IPS DF 6.9 (cell line): ENCODE data around the gene ZNF217.
"Not testable (repeated sequence)": the region's sequence is repeated elsewhere in the genome, so short reads cannot be mapped to it uniquely, and the experiment has no call there.

Experiments used
- DNase-seq: peaks from one replicate; pipeline ENCODE4 v3.0.0-alpha.2; 2013; ENCODE audit warnings: low read depth, low spot score
- H3K27ac ChIP-seq: one replicate; pipeline ENCODE4 v1.5.1; 2013; ENCODE audit warnings: low read length, control low read depth
- H3K27me3 ChIP-seq: 2 replicates; pipeline ENCODE4 v1.6.1; 2013; ENCODE audit warnings: mild to moderate bottlenecking, low read length; ENCODE audit not compliant: control insufficient read depth, insufficient read depth
- H3K36me3 ChIP-seq: 2 replicates; pipeline ENCODE4 v1.6.1; 2013; ENCODE audit warnings: low read length; ENCODE audit not compliant: control insufficient read depth, insufficient read depth
- H3K4me1 ChIP-seq: 2 replicates; pipeline ENCODE4 v1.6.1; 2013; ENCODE audit warnings: low read length; ENCODE audit not compliant: control insufficient read depth, insufficient read depth
- H3K4me3 ChIP-seq: 2 replicates; pipeline ENCODE4 v1.5.1; 2013; ENCODE audit warnings: mild to moderate bottlenecking, low read length
- H3K9me3 ChIP-seq: 2 replicates; pipeline ENCODE4 v1.6.1; 2013; ENCODE audit warnings: low read length, inconsistent platforms; ENCODE audit not compliant: control insufficient read depth, insufficient read depth
- WGBS: extraction: QIAGEN DNeasy Blood & Tissue Kit; methylation state at CpG from one replicate; pipeline ENCODE4 v1.1.7; 2013; ENCODE audit warnings: mixed read lengths, missing lambda C conversion rate; ENCODE audit not compliant: insufficient read length, insufficient coverage; 5-methylcytosine and 5-hydroxymethylcytosine counted together

The ZNF217 gene

GRCh38 chr20:53597030-53597482 lies 3.4 kb upstream of the ZNF217 start:
- Histone ChIP-seq H3K36me3 (no peaks in the 10 kb centered on the region), H3K9me3 (no peaks in the 10 kb centered on the region), H3K4me1 (peaks cover 3% of the 10 kb centered on the region; the same call in 1 of the 2 replicates), H3K27me3 (no peaks in the 10 kb centered on the region), H3K4me3 (no peak overlapping the region), H3K27ac (no peak overlapping the region)
- WGBS: no CpG with 5 or more reads among the region's 3 CpGs
- DNase-seq: no peak

DNA sequence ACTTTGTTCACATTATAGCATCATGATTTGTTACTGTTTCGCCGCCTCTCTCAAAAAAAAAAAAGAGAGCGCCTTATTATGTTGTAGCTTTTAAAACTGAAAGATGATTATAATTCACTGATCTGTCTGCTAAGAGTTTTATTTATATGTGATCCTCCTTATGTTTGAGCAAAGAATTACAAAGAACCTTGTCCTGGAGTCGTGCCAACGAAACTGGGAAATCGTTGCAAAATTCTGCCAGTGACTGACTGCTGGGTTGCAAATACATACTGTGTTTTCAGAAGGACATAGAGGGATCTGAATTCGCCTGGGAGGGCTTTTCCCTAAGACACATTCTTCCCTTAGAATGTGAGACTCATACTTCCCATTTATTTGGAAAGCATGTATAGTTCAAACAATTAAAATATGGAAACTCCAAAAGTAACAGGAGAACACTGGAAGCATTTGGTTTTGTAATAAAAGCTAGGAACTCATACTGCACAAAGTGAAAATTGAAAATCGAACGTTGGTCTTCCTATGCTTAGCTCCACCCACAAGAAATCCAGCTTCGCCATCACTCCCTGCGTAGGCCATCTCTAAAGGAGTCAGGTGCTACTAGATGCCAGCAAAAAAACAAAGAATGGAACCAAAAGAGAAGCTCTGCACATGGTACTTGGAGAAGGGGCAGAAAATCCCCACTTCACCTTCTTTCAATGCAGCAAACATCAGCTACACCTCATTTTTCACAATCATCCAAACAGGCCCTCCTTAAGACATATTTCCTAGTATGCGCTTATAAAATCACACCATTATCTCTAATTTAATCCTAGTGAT lies 2.8 kb upstream of the ZNF217 start:
- 100% methylated on average over 1 of the region's 12 CpGs for WGBS
- DNase-seq, H3K9me3 ChIP-seq, H3K4me1 ChIP-seq, H3K27me3 ChIP-seq, H3K27ac ChIP-seq, H3K4me3 ChIP-seq, H3K36me3 ChIP-seq: not testable (repeated sequence)

GRCh38 chr20:53595742-53596141 lies 2.1 kb upstream of the ZNF217 start:
- H3K27ac ChIP-seq, H3K36me3 ChIP-seq, H3K4me3 ChIP-seq, H3K9me3 ChIP-seq, H3K4me1 ChIP-seq, H3K27me3 ChIP-seq, DNase-seq: not testable (repeated sequence)
- no CpG with 5 or more reads among the region's 3 CpGs for WGBS

GRCh38 chr20:53595018-53595378 lies 1.4 kb upstream of the ZNF217 start:
- no peaks in the 10 kb centered on the region for H3K27me3 ChIP-seq
- no CpG with 5 or more reads among the region's 7 CpGs for WGBS
- H3K4me1 ChIP-seq: peaks cover 3% of the 10 kb centered on the region; the same call in 1 of the 2 replicates
- no peak for DNase-seq
- H3K36me3 ChIP-seq: no peaks in the 10 kb centered on the region
- no peak overlapping the region; the same call in 1 of the 2 replicates for H3K4me3 ChIP-seq
- no peak overlapping the region for H3K27ac ChIP-seq
- no peaks in the 10 kb centered on the region for H3K9me3 ChIP-seq

- Histone ChIP-seq H3K4me3 (peak overlapping the region; percentile 75; the same call in 1 of the 2 replicates), H3K27ac (no peak overlapping the region), H3K9me3 (no peaks in the 10 kb centered on the region), H3K27me3 (no peaks in the 10 kb centered on the region), H3K4me1 (peaks cover 2% of the 10 kb centered on the region; the same call in 1 of the 2 replicates), H3K36me3 (no peaks in the 10 kb centered on the region)
- WGBS: no CpG with 5 or more reads among the region's 110 CpGs
- no peak for DNase-seq
Observed at GRCh38 chr20:53594068-53595017, 704 bp upstream of the ZNF217 start.

DNA sequence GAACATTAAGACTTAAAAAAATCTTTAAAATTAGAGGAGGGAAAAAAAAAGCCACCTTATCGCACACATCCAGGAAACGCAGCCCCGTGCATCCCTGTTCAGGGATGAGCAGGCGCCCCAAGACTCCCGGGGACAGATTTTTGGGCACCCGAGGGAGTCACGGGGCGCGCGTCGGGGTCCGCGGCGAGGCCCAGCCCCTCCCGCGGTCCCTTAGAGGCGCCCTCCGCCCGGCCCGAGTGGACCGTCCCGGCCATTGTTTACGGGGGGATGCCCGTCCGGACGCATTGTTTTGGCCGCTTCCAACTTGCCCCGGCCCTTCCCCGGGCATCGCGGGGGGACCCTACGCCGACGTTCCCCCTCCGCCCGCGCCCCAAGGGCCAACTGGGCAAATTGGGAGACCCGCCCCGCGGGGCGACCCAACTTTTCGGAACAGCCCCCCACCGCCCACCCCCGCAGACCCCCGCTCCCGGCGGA lies 610 bp downstream of the ZNF217 start:
- DNase-seq: no peak
- no peaks in the 10 kb centered on the region for H3K27me3 ChIP-seq
- H3K4me3 ChIP-seq: peak overlapping the region; percentile 75; the same call in 1 of the 2 replicates
- no peaks in the 10 kb centered on the region; the same call in 1 of the 2 replicates for H3K4me1 ChIP-seq
- WGBS: no CpG with 5 or more reads among the region's 47 CpGs
- no peaks in the 10 kb centered on the region for H3K9me3 ChIP-seq
- no peaks in the 10 kb centered on the region for H3K36me3 ChIP-seq
- no peak overlapping the region for H3K27ac ChIP-seq

- not testable (repeated sequence) for H3K27ac ChIP-seq, H3K4me1 ChIP-seq
Observed at GRCh38 chr20:53592454-53592991, 1.1 kb downstream of the ZNF217 start.

DNA sequence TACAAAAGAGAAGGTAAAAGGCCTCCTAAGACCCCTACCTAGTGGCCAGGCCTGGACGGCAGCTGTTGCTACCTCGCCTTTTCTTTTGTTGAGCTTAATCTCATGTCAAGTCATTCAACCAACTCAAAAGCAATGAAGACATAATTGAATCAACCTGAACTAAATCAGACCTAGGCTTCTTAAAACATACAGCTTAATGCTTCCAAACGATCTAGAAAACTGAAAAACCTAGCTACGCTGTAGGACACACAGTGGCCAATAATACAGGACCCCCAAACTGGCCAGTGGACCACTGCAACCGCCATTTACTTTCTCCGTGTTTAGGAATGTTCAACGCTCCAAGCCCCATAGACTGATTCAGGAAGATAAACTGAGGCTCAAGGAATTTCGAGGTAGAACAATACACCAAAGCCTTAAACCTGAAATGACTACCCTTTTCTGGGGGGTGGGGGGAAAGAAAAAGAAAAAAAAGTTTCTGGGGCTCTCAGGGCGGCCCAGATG lies 1.6 kb downstream of the ZNF217 start:
- not testable (repeated sequence) for H3K27me3 ChIP-seq, DNase-seq, H3K9me3 ChIP-seq, H3K36me3 ChIP-seq, H3K4me1 ChIP-seq, H3K27ac ChIP-seq
- H3K4me3 ChIP-seq: peak overlapping the region; percentile 75; the same call in 1 of the 2 replicates
- WGBS: no CpG with 5 or more reads among the region's 9 CpGs

More at GRCh38 chr20:53592454-53592991, 1.1 kb downstream of the ZNF217 start:
- no CpG with 5 or more reads among the region's 27 CpGs for WGBS
- not testable (repeated sequence) for H3K9me3 ChIP-seq, H3K27me3 ChIP-seq, H3K36me3 ChIP-seq, DNase-seq
- peak overlapping the region; percentile 75; the same call in 1 of the 2 replicates for H3K4me3 ChIP-seq

- DNase-seq, H3K36me3 ChIP-seq, H3K4me3 ChIP-seq, H3K9me3 ChIP-seq, H3K27me3 ChIP-seq, H3K4me1 ChIP-seq, H3K27ac ChIP-seq: not testable (repeated sequence)
- WGBS: no CpG with 5 or more reads among the region's 4 CpGs
Observed at GRCh38 chr20:53591206-53591741, 2.4 kb downstream of the ZNF217 start.

GRCh38 chr20:53590608-53591007 lies 3.0 kb downstream of the ZNF217 start:
- H3K9me3 ChIP-seq, H3K36me3 ChIP-seq, DNase-seq, H3K27ac ChIP-seq, H3K4me1 ChIP-seq, H3K4me3 ChIP-seq, H3K27me3 ChIP-seq: not testable (repeated sequence)
